Mammary epithelial cell (primary cell): ENCODE results near the gene PHKG1.

Experiments used
- CTCF ChIP-seq, 2 donors: IDR thresholded peaks in 1 of 2; conservative IDR thresholded peaks in 1 of 2; 2 replicates each; pipeline ENCODE4 v1.5.1; 2011 to 2012; ENCODE audit warnings: inconsistent platforms in 2 of 2, low read length in 2 of 2, mild to moderate bottlenecking in 2 of 2, control low read depth in 1 of 2, low read depth in 1 of 2; ENCODE audit not compliant: insufficient read depth in 1 of 2; ENCODE audit errors: extremely low read depth in 1 of 2
- EZH2 ChIP-seq: IDR thresholded peaks from 2 replicates; pipeline ENCODE4 v1.6.1; 2012; ENCODE audit warnings: low read length, inconsistent platforms, borderline replicate concordance

GRCh38 chr7:56110611-56111010, 17.9 kb upstream of the PHKG1 start:
- TF ChIP-seq EZH2 (no peak), CTCF (conservative IDR thresholded peaks at IDR 0.05 in 1 of 2, IDR thresholded peaks at IDR 0.05 in 1 of 2; ENCODE audit: extremely low read depth in 1 of 2, insufficient read depth in 1 of 2, low read depth in 1 of 2, low read length in 2 of 2) (no peak)
